Measurements from ENCODE around the gene CLMN.

DNA sequence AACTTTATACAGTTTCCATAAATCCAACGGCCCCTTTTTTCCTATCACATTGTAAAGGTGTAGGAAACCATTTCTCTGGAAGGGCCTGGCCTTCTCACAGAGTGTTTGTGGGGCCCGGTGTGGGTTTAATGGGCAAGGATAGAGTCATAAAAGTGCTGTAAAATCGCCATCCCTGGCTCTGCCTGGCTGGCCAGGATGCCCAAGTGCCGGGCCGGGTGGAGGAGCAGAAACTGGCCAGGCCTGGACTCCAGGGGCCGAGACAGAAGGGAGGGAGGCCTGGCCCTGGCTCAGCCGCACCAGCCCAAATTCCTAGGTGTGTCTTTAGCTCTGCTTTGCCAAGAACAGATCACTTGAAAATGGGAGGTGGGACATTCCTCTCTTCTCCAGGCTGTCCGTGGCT lies 85.3 kb downstream of the CLMN start:
- TF ChIP-seq EP300 (IDR thresholded peaks at IDR 0.05; ENCODE audit: borderline replicate concordance in 1 of 2, low read depth in 2 of 2, low read length in 2 of 2), result no peak
- no peak for TF ChIP-seq POLR2A (IDR thresholded peaks at IDR 0.05; ENCODE audit: control extremely low read depth in 1 of 2, low read depth in 2 of 2, low read length in 2 of 2)
- no peak for TF ChIP-seq SUZ12 (IDR thresholded peaks at IDR 0.05; ENCODE audit: low read length)
- no peak for TF ChIP-seq RAD21 (IDR thresholded peaks at IDR 0.05 in 1 of 2, conservative IDR thresholded peaks at IDR 0.05 in 1 of 2; ENCODE audit: low read depth in 2 of 2, low read length in 2 of 2)
- TF ChIP-seq, protein P1, sequence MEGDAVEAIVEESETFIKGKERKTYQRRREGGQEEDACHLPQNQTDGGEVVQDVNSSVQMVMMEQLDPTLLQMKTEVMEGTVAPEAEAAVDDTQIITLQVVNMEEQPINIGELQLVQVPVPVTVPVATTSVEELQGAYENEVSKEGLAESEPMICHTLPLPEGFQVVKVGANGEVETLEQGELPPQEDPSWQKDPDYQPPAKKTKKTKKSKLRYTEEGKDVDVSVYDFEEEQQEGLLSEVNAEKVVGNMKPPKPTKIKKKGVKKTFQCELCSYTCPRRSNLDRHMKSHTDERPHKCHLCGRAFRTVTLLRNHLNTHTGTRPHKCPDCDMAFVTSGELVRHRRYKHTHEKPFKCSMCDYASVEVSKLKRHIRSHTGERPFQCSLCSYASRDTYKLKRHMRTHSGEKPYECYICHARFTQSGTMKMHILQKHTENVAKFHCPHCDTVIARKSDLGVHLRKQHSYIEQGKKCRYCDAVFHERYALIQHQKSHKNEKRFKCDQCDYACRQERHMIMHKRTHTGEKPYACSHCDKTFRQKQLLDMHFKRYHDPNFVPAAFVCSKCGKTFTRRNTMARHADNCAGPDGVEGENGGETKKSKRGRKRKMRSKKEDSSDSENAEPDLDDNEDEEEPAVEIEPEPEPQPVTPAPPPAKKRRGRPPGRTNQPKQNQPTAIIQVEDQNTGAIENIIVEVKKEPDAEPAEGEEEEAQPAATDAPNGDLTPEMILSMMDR (IDR thresholded peaks at IDR 0.05; ENCODE audit: control extremely low read depth in 1 of 3, insufficient read depth in 1 of 3, low read depth in 1 of 3, low read length in 3 of 3), result no peak
- TF ChIP-seq ASH2L (IDR thresholded peaks at IDR 0.05; ENCODE audit: low read length), result no peak
- no peak for TF ChIP-seq CHD1 (IDR thresholded peaks at IDR 0.05; ENCODE audit: low read depth, low read length)
- no peak for TF ChIP-seq EGR1 (IDR thresholded peaks at IDR 0.05; ENCODE audit: borderline replicate concordance, low read depth, low read length)

All from H1 (cell line).